GM21390 (cell line): Measurements from ENCODE around the gene ASTN1.

Source experiments
- ATAC-seq: cut with Tn5 transposase; IDR thresholded peaks from one replicate; pipeline ENCODE4 v1.9.1; 2021; ENCODE audit not compliant: unreplicated experiment

ASTN1 gene

DNA sequence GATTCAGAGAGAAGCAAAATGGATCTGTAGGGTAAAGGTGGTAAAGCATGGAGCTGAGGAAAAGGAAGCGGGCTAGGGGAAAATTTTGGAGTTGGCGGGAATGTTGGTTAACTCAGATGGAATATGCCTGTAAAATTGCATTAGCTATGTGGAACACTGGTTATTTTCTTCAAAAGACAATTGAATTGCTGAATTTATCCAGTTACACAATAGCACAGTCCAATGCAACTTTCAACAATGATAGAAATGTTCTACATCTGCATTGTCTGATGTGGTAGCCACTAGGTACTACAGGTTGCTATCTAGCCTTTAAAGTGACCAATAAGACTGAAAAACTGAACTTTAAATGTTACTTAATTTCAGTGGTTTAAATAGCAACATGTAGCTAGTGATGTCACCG is 315.2 kb downstream of the ASTN1 start:
- no peak for ATAC-seq

DNA sequence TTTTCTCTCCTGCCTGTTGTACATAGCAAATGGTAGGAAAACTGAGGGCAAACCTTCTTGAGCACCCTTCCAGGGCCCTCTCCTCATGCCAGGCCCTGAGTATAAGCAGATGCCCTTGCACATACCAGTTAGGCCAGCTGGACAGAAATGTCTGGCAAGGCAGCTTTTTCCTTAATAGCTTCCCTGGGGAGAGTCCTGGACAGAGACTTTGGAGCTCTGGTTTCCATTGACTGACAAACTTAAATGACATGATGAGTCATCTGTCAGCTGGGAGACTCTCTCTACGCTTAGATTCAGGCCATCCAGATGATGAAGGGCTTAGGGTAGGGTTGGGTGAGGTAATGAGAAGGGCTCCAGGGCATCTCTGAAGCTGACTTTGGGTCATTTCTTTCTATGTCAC is 317.5 kb downstream of the ASTN1 start:
- no peak for ATAC-seq

DNA sequence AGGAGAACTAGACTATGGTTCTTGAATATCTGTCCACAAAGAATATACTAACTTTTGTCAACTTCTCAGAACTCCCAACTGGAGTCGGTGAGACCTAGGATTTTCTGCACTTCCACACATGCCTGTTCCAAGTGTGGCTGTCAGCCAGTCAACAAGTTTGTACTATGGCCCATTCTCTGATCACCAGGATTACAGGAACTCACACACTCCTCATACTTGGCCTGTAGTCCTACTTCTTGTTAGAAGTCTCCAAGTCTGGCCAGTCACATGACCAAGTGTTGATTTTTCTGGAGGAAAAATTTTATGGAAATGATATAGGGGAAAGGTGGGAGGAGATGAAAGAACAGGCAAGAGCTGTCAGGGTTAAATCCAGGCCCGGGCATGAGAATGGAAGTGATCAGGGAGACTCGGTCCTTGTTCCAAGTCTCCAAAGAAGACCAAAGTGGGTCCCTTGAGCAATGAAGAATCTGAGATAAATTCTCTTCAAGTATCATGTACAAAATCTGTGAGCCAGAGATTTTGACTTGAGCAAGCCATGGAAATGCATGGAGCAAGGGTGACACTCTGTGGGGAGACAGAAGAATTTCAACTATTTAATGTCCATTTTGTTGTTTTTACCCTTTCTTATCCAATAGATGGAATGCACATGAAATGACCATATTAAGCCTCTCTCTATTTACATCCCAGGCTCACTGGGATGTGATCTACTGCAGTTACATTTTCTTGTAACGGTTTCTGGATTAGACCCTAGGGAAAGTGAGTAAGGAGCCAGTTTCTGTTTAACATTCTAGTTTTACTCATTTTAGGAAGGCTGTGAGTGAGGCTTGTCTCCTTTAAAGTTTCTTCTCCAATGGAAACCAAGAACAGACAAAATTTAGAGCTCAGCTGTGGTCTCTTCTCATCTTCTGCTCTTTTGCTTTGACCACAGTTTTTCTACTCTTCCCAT is 320.9 kb downstream of the ASTN1 start:
- no peak for ATAC-seq

DNA sequence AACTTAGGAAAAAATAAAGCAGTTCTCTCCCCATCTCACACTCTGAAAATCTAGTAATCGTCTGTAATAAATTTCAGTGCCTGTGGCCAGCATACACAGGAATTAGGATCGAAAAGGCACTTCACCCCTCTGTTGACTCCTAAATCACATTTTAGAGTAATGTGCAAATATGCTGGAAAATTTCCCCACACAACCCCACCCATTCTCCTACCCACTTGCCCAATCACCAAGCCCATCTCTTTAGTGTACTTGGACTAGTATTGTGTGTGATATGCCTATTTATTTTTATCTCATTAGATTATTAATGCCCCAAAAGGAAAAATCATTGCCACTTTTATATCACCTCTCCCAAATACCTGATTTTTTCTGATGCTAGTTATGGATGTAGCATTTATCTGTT is 323.3 kb downstream of the ASTN1 start:
- ATAC-seq = no peak

DNA sequence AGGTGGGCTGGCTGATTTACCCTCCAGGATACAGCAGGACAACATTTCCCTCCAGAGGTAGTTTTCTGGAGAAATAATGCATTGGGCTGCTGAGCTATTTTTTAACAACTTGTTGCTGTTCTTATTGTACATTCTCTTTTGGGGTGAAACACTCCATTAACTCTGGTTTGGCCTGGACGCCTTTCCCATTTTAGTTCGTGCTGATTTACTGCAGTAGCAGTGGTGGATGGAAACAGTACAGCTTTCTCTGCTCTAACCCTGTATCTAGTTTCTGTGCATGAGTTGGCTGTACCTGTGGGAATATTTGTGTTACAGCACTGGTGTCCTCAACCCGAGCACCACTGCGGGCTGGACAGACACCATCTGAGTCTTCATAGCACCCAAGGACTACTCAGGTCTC is 325.3 kb downstream of the ASTN1 start:
- ATAC-seq = no peak

DNA sequence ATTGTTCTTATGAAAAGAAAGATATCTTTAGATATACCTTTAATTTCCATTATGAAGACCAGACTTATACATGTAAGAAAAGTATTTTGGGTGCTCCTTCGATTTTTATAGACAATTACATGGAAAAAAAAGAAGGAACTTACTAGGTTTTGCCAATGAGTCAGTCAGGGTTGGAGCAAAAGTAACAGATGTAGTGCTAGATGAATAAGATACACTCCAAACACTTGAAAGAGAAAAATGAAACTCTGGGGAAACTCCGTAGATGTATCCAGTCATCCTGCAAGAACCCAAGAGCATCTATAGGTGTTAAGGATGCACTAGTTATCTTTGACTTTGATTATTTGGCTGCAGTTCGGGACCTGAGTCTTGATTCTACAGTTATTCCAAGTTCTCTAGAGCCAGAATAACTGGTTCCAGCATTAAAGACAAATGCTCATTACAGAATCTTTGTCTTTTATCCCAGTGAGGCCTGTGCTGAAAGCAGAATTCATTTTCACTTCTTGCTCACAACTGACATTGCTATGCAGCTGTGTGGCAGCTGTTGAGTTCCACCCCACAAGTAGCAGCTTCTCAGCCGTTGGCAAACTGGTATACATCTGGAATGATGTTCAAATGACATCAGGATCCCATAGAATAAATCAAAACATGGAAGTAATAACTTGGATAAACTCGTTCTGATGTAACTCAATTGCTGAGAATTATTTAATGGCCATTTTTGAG is 326.1 kb downstream of the ASTN1 start:
- no peak for ATAC-seq

DNA sequence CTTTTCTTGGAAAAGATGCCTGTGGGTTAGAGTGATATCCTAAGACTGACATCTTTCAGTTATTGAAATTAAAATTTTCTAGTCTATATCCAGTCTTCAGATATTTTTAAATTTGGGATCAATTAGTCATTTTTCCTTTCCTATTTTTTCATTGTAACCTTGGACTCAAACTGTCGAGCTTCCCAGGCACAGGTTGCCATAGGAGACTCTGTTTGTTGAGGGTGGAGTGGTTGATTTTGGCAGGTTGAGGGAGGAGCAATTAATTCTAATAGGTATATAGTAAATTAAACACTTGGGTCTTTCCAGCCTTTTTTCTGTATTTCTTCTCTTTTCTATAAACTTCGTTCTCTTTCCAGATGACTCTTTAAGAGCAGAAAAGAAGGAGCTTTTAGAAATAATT is 326.8 kb downstream of the ASTN1 start:
- no peak for ATAC-seq

DNA sequence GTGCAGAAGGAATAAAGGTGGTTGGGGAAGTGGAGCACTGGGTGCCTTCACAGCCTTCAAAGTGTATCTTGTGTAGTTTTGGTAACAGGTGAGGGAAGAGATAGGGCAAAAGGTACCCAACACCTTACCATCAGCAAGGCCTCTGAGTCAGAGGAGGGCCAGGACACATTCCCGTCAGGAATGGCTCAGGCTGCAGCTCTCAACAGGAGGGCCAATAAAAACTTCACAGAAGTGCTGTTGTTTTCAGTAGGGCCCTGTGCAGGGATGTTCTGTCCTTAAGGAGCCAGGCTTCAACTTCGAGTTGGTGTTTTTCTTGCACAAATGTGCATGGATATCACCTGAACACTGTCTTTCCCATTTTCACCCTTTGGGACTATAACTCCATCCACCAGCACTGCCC is 333.4 kb downstream of the ASTN1 start:
- ATAC-seq = no peak

DNA sequence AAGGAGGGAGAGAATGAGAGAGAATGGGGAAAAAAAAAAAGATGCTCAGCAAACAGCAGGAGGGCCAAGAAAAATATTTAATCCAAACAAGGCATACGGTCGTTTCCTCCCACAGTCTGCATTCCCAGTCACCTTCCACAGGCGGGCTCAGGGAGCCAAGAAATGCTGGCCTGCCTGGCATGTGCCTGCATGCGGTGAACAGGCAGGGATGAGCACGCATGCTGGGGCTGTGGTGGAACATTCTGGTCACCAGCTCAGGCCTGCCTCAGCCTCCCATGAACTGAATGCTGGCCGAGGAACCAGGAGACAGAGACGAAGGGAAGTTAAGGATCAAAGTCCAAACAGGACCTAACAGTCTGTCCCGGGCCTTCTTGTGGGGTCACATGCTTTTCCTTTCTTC is 335.3 kb downstream of the ASTN1 start:
- ATAC-seq = no peak

DNA sequence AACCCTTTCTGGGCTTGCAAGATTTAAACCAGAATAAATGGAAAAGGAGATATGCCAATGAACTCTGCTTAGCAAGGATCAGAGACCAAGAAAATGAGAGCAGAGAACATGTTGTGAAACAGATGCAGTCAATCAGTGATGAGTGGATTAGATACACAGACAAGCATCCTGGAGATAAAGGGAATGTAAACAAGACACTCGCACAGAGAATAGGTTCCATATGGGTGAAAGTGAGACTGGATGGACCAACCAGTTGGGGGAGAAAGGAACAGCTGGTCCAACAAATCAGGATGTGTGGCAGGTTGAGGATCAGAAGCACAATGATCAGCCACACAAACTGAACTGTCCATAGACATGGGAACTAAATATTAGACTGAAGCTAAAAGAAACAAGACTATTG is 338.2 kb downstream of the ASTN1 start:
- no peak for ATAC-seq

DNA sequence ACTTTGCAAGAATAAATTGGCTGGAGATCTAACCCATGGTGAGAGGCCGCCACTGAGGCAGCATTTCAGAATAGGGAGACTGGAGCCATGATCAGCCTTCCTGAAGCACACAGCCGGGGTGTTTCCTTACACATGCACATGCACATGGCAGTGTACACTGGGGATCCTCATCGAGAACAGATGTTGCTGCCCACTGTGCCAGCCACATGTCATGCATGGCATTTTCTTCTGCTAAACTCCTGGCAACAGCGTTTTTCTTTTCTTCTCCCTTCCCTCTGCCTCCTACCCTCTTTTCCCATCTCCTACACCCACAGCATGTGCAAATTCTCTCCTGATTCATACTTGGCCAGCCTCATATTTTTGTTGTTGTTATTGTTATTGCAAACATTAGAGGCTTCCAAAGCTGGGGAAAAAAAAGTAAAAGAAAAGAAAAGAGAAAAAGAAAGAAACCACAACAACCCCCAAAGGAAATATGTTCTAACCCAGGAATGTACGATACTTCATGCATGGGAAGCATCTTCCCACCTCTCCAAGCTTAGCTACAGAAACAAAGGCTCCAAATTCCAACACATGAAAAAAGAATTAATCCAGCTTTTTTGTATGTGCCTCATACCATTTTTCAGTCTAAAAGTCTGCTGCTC is 344.0 kb downstream of the ASTN1 start:
- no peak for ATAC-seq

DNA sequence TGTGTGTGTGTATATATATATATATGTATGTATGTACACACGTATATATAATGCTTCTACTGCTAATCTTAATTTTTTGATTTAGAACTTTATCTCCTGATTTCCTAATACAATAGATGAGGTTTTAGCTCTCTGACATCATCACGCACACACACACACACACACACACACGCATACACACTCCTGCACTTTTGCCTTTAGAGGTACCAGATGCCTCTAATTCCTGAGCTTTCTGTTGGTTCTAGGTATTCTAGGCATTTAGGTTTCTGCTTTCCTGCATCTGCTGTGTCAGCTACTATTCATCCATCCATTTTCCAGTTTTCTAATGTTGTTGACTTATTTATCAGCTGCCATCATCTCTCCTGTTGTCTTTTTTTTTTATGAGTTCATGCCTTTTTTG is 348.3 kb downstream of the ASTN1 start:
- no peak for ATAC-seq

DNA sequence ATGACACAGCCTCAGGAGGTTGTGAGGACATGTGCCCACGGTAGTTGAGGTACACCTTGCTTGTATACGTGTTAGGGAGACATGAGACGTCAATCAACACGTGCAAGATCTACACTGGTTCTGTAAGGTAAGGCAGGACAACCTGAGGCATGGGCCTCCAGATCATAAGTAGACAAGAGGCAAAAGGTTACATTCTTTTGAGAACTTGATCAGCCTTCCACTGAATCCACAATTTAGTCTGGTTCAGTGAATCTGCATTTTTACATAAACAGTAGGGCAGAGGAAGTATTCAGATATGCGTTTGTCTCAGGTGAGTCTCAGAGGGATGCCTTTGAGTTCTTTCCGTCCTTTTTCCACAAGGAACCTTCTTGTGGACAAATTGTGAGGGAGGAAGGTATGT is 348.9 kb downstream of the ASTN1 start:
- ATAC-seq = no peak

DNA sequence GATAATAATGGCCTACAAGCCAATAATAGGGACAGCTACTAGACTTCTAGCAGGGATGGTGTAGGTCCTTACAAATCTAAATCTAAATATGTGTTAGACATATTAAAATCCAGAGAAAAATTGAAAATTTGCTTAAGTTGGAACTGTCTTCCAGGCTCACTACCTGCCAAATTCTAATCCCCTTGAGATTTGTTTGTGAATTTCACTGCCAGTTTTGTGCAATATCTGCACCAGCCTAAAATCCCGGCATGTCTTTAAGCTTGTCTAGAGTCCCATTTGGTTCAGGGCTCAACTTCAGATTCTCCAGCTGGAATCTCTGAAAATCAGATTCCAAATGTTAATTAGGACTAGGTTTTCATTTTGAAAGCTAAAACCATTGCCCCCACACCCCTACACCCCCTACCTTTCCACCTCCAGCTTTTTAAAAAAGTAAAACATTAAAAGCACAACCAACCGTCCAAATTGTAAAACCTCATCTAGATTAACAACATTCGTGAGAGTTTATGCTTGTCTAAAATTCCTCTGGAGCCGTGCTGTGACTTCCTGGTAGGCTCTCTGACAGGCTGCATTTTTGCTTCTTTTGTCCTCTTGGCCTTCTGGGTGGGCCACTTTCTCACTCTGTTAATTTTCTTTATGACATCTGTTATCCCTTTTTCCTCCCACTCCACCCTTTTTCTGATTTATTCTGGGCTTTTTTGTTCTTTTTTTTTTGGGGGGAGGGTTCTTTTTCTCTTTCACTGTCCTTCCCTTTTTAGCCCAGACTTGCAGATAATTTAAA is 352.8 kb downstream of the ASTN1 start:
- ATAC-seq = no peak

DNA sequence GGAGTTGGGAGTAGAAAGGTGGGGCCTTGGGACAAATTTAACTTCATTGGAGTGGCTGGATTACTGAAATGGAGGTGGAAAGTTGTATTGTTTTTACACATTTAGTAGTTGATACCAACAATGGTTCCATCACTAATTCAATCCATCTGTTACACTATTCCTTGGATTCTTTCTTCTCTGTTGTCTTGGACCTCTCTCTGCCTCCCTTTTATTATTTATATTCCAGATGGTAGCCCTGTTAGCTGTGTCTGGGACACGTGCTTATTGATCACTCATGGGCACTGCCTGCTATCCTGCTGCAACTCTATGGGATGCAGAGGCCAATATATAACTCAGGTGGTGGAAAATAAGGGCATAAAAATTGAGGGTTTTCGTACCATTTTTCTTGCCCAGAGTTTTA is 355.2 kb downstream of the ASTN1 start:
- no peak for ATAC-seq
